IPS-18c (cell line): ENCODE data around the gene CCBE1.
"Not testable (repeated sequence)": the region's sequence is repeated elsewhere in the genome, so short reads cannot be mapped to it uniquely, and the experiment has no call there.

ENCODE experiments used
- H3K4me3 ChIP-seq: 2 replicates; pipeline ENCODE4 v1.7.0; 2013; ENCODE audit warnings: low read depth, mild to moderate bottlenecking, low read length, moderate library complexity; ENCODE audit not compliant: insufficient read depth
- H3K9me3 ChIP-seq: one replicate; pipeline ENCODE4 v1.6.1; 2013; ENCODE audit warnings: mild to moderate bottlenecking, low read length, moderate library complexity; ENCODE audit not compliant: control insufficient read depth, insufficient read depth

CCBE1 gene

DNA sequence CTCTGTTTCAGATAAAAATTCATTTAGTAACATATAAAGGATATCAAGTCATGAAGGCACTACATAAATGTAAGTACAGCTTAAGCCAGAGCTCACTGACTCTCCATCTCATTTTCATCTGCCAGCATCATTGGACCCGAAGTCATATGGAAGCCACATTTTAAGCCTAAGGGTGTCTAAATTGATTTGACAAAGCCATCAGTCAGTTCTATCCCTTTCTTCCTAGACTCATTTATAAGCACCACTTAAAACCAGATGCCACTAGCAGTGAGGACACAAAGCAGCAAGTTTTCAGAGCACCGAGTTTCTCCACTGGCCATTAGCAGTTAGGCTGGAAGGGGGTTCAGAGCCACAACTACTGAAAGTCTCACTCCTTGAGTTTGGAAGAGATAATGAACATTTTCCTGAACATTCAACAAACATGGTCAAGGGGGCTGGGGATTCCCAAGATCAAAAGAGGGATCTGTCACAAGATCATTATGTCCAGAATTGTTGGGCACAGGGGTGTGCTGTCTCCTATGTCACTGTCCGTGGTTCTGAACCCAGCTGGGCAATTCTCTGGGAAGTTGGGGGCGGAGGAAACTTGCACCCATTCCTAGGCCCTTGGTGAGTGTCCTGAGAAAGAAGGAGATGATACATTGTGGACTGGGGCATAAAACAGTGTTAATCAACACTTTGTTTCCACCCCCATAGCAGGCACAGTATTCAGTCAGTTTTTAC, 179.6 kb downstream of the CCBE1 start:
- no peaks in the 10 kb centered on the region for H3K9me3 ChIP-seq
- H3K4me3 ChIP-seq: no peak overlapping the region

DNA sequence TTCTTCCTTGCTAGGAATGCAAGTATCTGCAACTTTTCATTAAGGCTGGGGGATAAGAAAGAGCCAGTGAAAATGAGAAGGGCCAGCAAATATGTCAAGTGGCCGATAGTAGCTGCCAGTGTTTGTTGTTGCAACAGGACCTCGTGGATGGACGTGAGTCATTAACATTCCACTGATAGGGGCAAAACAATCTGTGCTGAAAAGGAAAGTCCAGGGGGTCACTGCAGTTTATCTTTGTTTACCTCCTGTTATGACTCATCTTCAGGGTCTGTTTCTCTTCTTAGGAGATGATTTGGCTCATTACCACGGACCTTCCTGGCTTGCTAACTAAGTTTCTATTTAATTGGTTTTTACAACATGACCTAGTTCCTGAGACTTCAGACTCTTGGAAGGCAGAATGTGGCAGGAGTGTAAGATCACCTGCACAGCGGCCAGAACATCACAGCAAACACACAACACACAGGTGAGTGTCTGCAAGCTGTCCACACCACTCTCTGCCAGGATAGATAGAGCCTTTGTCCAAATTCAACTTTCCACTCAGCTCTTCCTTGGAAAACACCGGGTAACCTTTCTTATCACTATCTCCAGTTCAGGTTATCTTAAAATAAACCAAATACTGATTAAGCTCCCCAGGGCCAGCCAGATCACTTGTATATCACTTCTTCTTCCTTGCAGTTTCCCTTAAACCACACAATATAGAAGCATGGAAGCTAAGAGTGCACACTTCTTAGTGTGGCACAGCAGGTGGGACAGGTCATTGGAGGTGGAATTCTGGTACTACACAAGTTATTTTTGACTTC, 180.7 kb downstream of the CCBE1 start:
- no peaks in the 10 kb centered on the region for H3K9me3 ChIP-seq
- no peak overlapping the region for H3K4me3 ChIP-seq

DNA sequence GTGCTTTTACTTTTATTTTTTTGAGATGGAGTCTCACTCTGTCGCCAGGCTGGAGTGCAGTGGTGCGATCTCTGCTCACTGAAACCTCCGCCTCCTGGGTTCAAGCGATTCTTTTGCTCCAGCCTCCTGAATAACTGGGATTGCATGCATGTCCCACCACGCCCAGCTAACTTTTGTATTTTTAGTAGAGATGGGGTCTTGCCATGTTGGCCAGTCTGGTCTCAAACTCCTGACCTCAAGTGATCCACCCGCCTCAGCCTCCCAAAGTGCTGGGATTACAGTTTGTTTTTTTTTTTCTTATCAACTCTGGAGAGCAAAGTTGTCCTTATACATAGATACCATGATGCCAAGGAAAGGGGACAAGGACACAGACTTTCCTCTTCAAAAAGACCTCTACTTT, 181.3 kb downstream of the CCBE1 start:
- H3K9me3 ChIP-seq, H3K4me3 ChIP-seq: not testable (repeated sequence)

DNA sequence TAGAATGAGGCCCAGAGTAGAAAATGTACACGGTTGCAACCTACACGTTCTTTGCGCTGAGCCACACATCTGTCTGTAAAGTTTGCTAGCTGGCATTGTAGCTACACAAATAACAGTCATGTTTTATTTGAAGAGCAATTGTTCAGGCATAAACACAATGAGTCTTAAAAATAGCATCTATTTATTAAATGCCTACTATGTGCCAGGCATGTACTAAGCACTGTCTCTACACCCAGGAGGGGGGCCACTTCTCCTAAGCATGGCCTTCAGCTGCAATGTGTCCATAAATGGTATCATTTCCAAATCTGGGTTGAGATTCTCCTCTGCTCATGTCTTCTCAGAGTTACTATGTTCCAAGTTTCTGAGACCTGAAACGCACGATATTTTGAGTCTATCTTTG, 182.1 kb downstream of the CCBE1 start:
- no peaks in the 10 kb centered on the region for H3K9me3 ChIP-seq
- no peak overlapping the region for H3K4me3 ChIP-seq

DNA sequence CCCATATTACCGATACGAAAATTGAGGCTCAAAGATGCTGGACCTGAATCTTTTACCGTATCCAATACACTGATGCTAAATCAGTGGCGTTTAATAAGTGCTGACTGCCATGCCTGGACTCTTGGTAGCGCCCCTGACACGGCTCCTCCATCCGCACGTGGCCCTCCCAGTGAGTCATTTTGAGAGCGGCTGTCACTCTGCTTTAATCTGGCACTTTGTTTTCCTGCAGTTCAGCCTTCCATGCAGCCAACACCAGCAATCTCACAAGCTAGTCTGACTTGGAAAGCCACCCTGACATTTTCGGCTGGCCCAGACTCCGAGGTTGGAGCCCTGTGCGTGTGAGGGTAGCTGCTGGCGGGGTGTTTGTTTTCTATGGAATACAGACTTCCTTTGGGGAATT, 183.0 kb downstream of the CCBE1 start:
- H3K4me3 ChIP-seq: no peak overlapping the region

DNA sequence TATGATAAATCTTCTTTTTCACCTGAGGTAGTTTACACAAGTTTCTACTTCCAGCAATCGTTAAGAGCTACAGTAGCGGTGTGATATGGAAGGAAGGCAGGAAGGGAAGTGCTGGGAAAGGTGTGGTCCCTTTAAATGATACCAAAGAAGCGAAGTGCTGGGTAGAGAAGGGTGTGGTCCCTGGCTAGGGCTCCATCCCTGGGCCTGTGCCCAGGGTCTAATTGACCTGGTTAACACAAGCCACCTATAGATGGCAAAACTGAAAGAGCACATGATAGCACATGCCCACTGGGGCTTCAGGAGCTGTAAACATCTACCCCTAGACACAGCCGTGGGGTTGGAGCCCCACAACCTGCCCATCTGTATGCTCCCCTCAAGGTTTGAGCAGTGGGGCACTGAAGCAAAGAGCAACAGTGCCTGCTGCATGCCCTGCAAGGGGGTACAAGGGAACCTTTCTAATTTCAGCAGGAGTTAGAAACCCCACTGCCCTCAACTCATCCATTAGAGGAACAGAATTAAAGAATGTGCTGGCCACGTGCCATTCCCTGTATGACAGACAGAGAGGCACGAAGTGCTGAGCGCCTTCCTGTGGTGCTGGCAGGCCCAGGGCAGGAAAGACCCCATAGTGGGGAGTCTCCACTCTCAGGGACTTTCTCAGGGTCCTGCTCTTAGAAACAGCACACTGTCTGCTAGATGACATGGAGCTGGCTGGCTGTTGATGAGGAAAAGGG, 185.0 kb downstream of the CCBE1 start:
- H3K9me3 ChIP-seq: no peaks in the 10 kb centered on the region
- H3K4me3 ChIP-seq: no peak overlapping the region

More for the DNA sequence above, 183.0 kb downstream of the CCBE1 start:
- no peaks in the 10 kb centered on the region for H3K9me3 ChIP-seq

DNA sequence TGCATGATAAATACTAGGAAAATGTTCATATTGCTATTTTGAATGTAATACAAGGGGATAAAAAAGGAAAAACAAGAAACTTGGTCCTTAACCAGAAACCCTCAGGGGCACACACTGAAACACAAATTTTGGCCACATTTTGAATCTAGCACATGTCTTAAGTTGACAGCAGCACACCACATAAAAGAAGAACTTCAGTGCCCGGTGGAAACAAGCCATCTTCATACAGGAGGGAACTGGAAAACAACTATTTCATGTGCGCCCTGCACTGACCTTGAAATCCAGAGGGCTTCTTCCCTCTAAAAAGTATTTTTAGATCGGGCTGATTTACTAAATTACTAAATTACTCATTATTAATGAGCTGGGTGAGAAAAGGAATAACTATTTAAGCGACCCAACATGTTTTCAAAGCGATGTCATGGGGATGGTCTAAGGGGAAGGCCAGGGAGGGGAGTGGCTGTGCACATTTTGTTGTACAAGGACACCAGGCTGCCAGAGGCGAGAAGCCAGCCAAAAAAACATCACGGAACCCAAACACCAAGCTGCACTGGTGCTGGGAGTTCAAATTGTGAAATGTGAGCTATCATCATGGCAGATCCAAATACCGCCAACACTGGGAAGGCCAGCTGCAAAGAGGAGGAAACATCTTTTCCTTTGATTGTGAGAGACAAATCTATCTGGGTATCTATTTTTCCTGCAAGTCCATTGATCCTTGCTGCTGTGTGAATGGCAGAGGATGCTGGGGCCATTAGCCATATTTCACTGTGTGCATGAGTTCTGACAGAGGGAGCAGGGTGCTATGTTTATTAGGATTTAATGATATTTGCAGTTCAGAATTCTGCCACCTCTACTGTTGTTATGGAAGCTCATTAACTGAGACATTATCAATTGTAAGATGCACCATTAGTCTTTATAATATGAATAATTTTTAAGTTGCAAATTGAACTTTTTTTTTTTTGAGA, 187.5 kb downstream of the CCBE1 start:
- Histone ChIP-seq H3K4me3 (no peak overlapping the region), H3K9me3 (no peaks in the 10 kb centered on the region)

DNA sequence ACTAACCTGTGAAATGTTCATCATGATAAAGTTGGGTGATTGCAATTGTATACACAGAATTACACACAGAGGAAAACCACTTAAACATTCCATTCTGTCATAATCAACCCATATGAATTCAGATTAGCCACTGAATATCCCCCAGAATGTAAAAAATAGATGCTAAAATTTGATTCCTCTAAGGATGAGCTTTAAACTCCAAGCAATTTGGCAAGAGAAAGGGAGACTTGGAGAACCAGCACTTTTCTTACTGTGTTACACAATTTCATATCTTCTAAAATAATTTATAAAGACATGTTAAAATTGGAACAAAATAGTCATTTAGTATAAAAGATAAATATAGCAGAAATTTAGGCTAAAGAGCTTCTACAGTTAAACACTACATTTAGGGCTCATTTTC, 191.9 kb downstream of the CCBE1 start:
- Histone ChIP-seq H3K4me3 (no peak overlapping the region), H3K9me3 (no peaks in the 10 kb centered on the region)

DNA sequence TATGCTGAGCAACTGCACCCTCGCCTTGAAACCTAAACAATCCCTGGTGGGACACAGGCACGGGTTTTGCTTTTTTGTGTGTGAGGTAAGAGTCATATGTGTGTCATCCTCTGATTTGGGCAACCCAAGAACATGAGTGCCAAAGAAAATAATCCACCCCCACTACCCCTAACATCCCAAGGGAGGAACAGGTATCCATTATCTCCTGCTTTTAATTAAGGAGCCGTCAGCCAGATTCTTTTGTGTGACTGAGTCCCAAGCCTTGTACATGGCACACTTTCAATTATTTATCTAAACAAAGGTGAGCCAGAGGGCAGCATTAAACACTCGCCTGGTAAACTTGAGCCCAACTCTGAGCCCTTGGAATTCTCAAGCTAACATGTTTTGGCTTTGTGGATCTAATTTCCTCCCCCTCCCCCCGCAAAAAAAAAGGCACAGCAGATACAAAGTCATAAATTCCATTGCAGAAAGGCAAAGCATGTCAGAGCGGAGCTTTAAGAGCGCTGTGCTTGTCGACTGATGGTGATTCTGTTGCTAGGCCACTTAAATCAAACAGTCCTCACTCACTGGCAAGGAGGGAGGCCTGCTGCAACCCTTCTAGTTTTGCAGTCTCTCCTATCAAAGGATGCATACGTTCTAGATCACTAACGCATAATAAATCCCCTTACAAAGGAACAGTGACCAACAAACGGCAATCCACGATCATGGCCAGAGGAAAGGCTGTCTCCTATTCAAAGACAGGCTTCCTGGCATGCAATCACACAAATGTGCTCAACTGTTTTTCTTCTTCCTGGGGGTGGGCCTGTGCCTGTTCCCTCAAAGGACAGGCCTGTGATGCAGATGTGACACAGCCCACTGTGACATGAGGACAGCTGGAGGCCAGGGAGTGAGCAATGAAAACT, 194.7 kb downstream of the CCBE1 start:
- H3K4me3 ChIP-seq: no peak overlapping the region
- H3K9me3 ChIP-seq: peaks cover 2% of the 10 kb centered on the region

DNA sequence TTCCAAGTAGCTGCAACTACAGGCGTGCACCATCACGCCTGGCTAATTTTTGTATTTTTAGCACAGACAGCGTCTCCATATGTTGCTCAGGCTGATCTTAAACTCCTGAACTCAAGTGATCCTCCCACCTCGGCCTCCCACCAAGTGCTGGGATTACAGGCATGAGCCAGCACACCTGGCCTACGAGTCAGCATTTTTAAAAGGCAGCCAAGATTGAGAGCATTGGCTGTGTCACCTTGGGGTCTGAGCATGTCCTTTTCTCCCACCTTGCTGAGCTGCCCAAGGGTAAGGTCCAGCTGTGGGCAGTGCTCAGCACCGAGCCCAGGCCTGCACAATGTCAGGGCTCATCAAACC, 195.3 kb downstream of the CCBE1 start:
- Histone ChIP-seq H3K9me3 (peaks cover 2% of the 10 kb centered on the region), H3K4me3 (no peak overlapping the region)

DNA sequence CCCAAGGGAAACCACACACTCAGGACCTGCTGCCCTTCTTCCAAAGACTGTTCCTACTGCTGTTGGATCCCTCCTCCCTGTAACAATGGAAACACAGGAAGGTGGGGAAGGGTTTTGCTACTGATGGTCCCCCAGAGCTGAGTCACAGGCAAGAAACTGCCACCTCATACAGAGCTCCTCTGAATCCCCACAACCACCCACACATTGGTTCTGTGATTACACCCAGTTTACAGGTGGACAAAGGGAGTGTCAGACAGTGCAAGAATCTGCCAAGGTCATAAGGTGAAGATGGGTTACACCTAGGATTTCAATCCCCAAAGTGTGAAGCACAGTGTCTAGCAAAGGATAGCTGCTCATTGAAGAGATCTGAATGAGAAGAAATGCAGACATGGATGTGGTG, 196.5 kb downstream of the CCBE1 start:
- H3K9me3 ChIP-seq: peaks cover 2% of the 10 kb centered on the region
- no peak overlapping the region for H3K4me3 ChIP-seq

DNA sequence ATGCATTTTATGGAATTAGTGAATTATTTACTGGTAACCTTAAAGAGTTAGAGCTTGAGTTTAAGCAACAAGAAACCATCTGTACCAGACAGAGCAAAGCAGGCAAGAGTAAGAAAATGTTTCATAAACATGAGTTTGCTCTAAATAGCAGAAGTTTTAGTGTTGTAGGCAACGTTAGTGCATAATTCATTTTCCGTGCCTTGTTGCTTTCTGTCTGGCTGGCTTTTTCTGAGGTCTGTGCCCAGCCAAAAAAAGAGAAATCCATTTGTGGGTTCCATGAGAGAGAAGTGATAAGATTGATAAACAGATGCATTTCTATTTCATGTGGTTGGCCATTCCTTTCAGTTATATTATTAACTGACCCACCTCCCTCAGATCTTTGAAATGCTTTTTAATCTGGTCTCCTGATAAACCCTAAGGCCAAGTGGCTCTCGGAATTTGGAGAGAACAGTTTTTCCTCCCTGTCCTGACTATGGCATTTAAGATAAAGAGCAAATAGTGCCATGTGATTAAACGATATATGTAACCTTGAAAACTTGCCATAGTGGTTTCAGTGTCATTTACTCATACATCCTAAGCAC, 198.6 kb downstream of the CCBE1 start:
- Histone ChIP-seq H3K9me3 (peaks cover 2% of the 10 kb centered on the region), H3K4me3 (no peak overlapping the region)

DNA sequence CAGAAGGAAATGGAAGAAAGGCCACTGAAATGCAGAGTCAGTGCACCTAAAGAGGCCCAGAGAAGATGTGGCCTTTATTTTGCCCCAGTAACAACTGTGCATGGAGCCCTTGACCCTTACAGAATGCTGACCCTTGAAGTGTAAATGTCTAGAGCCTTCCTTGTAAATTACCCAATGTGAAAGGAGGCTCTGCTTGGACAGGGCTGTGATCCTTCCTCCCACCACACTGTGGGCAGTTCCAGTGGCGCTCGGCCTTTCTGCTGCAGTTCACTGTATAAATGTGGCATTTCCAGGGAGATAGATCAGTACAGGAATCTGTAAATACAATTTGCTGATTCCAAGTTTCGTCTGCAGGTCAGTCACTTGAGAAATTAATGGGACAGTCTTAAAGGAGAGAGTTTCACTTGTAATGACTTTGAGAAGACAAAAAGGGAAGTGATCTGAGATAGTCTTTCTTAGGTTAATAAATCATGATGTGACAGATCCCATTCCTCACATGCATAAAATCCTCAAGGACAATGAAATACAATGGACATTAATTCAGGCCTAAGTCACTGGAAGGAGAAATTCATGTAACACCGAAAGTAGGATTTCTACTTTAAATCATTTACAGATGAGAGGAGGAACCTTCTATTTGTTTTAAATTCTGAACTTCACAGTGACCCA, 204.3 kb downstream of the CCBE1 start:
- no peak overlapping the region for H3K4me3 ChIP-seq
- peaks cover 2% of the 10 kb centered on the region for H3K9me3 ChIP-seq

DNA sequence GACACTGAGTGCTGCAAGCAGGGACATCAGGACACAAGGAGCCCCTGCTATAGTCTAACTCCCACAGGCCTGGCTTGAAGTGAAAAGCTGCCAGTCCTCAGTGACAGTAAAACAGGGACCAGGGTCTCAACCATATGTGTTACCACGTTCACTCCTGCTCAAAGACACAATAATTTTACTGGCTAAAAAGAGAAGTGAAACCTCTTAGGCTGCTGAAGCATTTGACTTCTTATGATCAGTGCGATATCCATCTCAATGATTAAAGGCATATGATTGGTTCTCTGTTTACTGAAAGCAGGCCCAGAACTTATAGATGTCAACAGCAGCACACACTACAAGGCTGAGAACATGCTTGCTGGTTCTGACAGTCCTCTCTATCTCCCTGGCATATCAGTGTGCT, 208.3 kb downstream of the CCBE1 start:
- no peaks in the 10 kb centered on the region for H3K9me3 ChIP-seq
- no peak overlapping the region for H3K4me3 ChIP-seq

DNA sequence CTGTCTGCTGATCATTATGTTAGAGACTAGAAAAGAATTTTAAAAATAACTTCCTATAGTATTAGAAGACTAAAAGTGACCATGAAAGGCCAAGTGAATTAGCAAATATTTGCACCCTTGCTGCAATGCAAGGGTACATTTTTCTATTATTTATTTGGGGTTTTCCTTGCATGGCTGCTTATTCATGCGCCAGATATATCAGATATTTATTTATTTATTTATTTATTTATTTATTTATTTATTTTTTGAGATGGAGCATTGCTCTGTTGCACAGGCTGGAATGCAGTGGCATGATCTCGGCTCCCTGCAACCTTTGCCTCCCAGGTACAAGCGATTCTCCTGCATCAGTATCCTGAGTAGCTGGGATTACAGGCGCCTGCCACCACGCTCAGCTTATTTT, 211.8 kb downstream of the CCBE1 start:
- no peaks in the 10 kb centered on the region for H3K9me3 ChIP-seq

More for the DNA sequence above, 211.8 kb downstream of the CCBE1 start:
- no peak overlapping the region for H3K4me3 ChIP-seq
